Immature natural killer cell (primary cell): ENCODE measurements around the gene GBX1. TPM values are rescaled to one million over a fixed set of nuclear protein-coding genes. Genes with fewer than 3 reads are reported as not detected.

ENCODE experiments used
- DNase-seq, 3 donors: peaks; one replicate each; pipeline ENCODE4 v3.0.0; 2022; ENCODE audit warnings: mixed read lengths in 1 of 3
- H3K27ac Mint-ChIP-seq, 6 donors: one replicate each; pipeline ENCODE4 v1.8.0; 2020; ENCODE audit warnings: mixed read lengths in 6 of 6, mild to moderate bottlenecking in 5 of 6, inconsistent platforms in 4 of 6, moderate library complexity in 3 of 6
- H3K27me3 Mint-ChIP-seq, 3 donors: one replicate each; pipeline ENCODE4 v1.8.0; 2020 to 2021; ENCODE audit warnings: low read depth in 3 of 3, mild to moderate bottlenecking in 3 of 3, mixed read lengths in 3 of 3, moderate library complexity in 3 of 3, inconsistent platforms in 1 of 3
- H3K36me3 Mint-ChIP-seq, 3 donors: one replicate each; pipeline ENCODE4 v1.8.0; 2020; ENCODE audit warnings: mixed read lengths in 3 of 3, inconsistent platforms in 2 of 3, mild to moderate bottlenecking in 2 of 3
- H3K4me1 Mint-ChIP-seq, 2 donors: one replicate each; pipeline ENCODE4 v1.8.0; 2020; ENCODE audit warnings: inconsistent platforms in 2 of 2, mild to moderate bottlenecking in 2 of 2, mixed read lengths in 2 of 2, moderate library complexity in 1 of 2
- H3K4me3 Mint-ChIP-seq, 5 donors: one replicate each; pipeline ENCODE4 v1.8.0; 2020; ENCODE audit warnings: mild to moderate bottlenecking in 5 of 5, mixed read lengths in 5 of 5, inconsistent platforms in 3 of 5, moderate library complexity in 3 of 5
- H3K9me3 Mint-ChIP-seq, 6 donors: one replicate each; pipeline ENCODE4 v1.8.0; 2020; ENCODE audit warnings: mild to moderate bottlenecking in 6 of 6, mixed read lengths in 6 of 6, inconsistent platforms in 4 of 6, moderate library complexity in 3 of 6
- polyA plus RNA-seq, 3 donors: library from polyadenylated mRNA; unstranded; fragments of 300-500 nt; fragmentation: Illumina TruSeq; gene quantifications; one replicate each; pipeline ENCODE4 v1.2.3, GENCODE V29; 2021

Gene GBX1
- not detected for polyA plus RNA-seq

- Mint-ChIP-seq H3K4me3 (peak within 1 kb of the TSS; percentile 44 to 86 (median 74)), H3K36me3 (peaks cover 0 to 2% (median 0%) of the 10 kb centered on the region in 3 donors), H3K27ac (no peak within 1 kb of the TSS), H3K9me3 (no peaks in the 10 kb centered on the region), H3K27me3 (peaks cover 11 to 28% (median 23%) of the 10 kb centered on the region in 3 donors), H3K4me1 (peaks cover 4 to 11% of the 10 kb centered on the region in 2 donors)
- peak in 2 of 3 donors; percentile 12 to 15 for DNase-seq
Measured at GRCh38 chr7:151167197-151167961, at the start of gene GBX1. GBX1 (minus strand) TSS chr7:151167694; CDS start chr7:151167548, 146 bp downstream.

- H3K36me3 Mint-ChIP-seq: peaks cover 38 to 52% (median 38%) of the 10 kb centered on the region in 3 donors
- no peaks in the 10 kb centered on the region for H3K9me3 Mint-ChIP-seq
- DNase-seq: no peak
- H3K4me1 Mint-ChIP-seq: no peaks in the 10 kb centered on the region
- no peak overlapping the region for H3K4me3 Mint-ChIP-seq
- H3K27me3 Mint-ChIP-seq: peaks cover 0 to 3% (median 0%) of the 10 kb centered on the region in 3 donors
- peak overlapping the region in 1 of 6 donors; percentile 55 for H3K27ac Mint-ChIP-seq
Measured at GRCh38 chr7:151215396-151215795, 47.9 kb upstream of the GBX1 start.

- no peak overlapping the region for H3K27ac Mint-ChIP-seq
- peaks cover 32 to 43% (median 33%) of the 10 kb centered on the region in 3 donors for H3K36me3 Mint-ChIP-seq
- no peak overlapping the region for H3K4me3 Mint-ChIP-seq
- H3K9me3 Mint-ChIP-seq: no peaks in the 10 kb centered on the region
- H3K27me3 Mint-ChIP-seq: peaks cover 0 to 3% (median 0%) of the 10 kb centered on the region in 3 donors
- no peak for DNase-seq
- no peaks in the 10 kb centered on the region for H3K4me1 Mint-ChIP-seq
Measured at GRCh38 chr7:151213826-151214225, 46.3 kb upstream of the GBX1 start.

- Mint-ChIP-seq H3K9me3 (no peaks in the 10 kb centered on the region), H3K4me1 (peaks cover 7 to 10% of the 10 kb centered on the region in 2 donors), H3K4me3 (no peak overlapping the region), H3K36me3 (peaks cover 20 to 31% (median 21%) of the 10 kb centered on the region in 3 donors), H3K27me3 (peaks cover 0 to 3% (median 0%) of the 10 kb centered on the region in 3 donors), H3K27ac (peak overlapping the region in 1 of 6 donors; percentile 7)
- DNase-seq: no peak
Measured at GRCh38 chr7:151212626-151213025, 45.1 kb upstream of the GBX1 start.

GRCh38 chr7:151211155-151211772, 43.8 kb upstream of the GBX1 start:
- H3K4me1 Mint-ChIP-seq: peaks cover 21 to 24% of the 10 kb centered on the region in 2 donors
- H3K27me3 Mint-ChIP-seq: peaks cover 0 to 3% (median 0%) of the 10 kb centered on the region in 3 donors
- peaks cover 19 to 28% (median 20%) of the 10 kb centered on the region in 3 donors for H3K36me3 Mint-ChIP-seq
- H3K9me3 Mint-ChIP-seq: no peaks in the 10 kb centered on the region
- no peak overlapping the region for H3K4me3 Mint-ChIP-seq
- no peak for DNase-seq
- H3K27ac Mint-ChIP-seq: peak overlapping the region in 1 of 6 donors; percentile 19

- DNase-seq: no peak
- Mint-ChIP-seq H3K36me3 (peaks cover 11 to 19% (median 14%) of the 10 kb centered on the region in 3 donors), H3K4me3 (no peak within 1 kb of the TSS), H3K9me3 (no peaks in the 10 kb centered on the region), H3K27ac (peak within 1 kb of the TSS in 1 of 6 donors; percentile 50), H3K27me3 (peaks cover 0 to 3% (median 0%) of the 10 kb centered on the region in 3 donors), H3K4me1 (peaks cover 23 to 29% of the 10 kb centered on the region in 2 donors)
Measured at GRCh38 chr7:151210087-151210854, 42.8 kb upstream of the GBX1 start, which contains the start of gene H2BK1. H2BK1 (minus strand) TSS chr7:151210488; CDS start chr7:151210318, 170 bp downstream.

GRCh38 chr7:151209588-151209987, 42.1 kb upstream of the GBX1 start:
- Mint-ChIP-seq H3K27ac (no peak overlapping the region), H3K27me3 (peaks cover 0 to 2% (median 0%) of the 10 kb centered on the region in 3 donors), H3K4me1 (peaks cover 23 to 29% of the 10 kb centered on the region in 2 donors), H3K36me3 (peaks cover 7 to 12% (median 10%) of the 10 kb centered on the region in 3 donors), H3K9me3 (no peaks in the 10 kb centered on the region), H3K4me3 (no peak overlapping the region)
- DNase-seq: no peak

GRCh38 chr7:151208253-151208862, 40.9 kb upstream of the GBX1 start:
- Mint-ChIP-seq H3K36me3 (peaks cover 3 to 6% (median 5%) of the 10 kb centered on the region in 3 donors), H3K27me3 (peaks cover 0 to 5% (median 2%) of the 10 kb centered on the region in 3 donors), H3K9me3 (no peaks in the 10 kb centered on the region), H3K4me1 (peaks cover 23 to 29% of the 10 kb centered on the region in 2 donors), H3K4me3 (no peak overlapping the region), H3K27ac (peak overlapping the region in 1 of 6 donors; percentile 41)
- no peak for DNase-seq

GRCh38 chr7:151207804-151208203, 40.3 kb upstream of the GBX1 start:
- Mint-ChIP-seq H3K4me1 (peaks cover 23 to 29% of the 10 kb centered on the region in 2 donors), H3K4me3 (peak overlapping the region in 2 of 5 donors; percentile 8 to 25), H3K27ac (peak overlapping the region in 4 of 6 donors; percentile 27 to 78 (median 67)), H3K36me3 (peaks cover 0 to 3% (median 0%) of the 10 kb centered on the region in 3 donors), H3K9me3 (no peaks in the 10 kb centered on the region), H3K27me3 (peaks cover 0 to 5% (median 2%) of the 10 kb centered on the region in 3 donors)
- no peak for DNase-seq

GRCh38 chr7:151207315-151207714, 39.8 kb upstream of the GBX1 start:
- Mint-ChIP-seq H3K4me1 (peaks cover 23 to 29% of the 10 kb centered on the region in 2 donors), H3K9me3 (no peaks in the 10 kb centered on the region), H3K27ac (peak overlapping the region in 4 of 6 donors; percentile 27 to 78 (median 67)), H3K4me3 (peak overlapping the region; percentile 8 to 70 (median 56)), H3K36me3 (peaks cover 0 to 3% (median 0%) of the 10 kb centered on the region in 3 donors), H3K27me3 (peaks cover 0 to 4% (median 3%) of the 10 kb centered on the region in 3 donors)
- DNase-seq: peak in 2 of 3 donors; percentile 18 to 19

GRCh38 chr7:151206914-151207313, 39.4 kb upstream of the GBX1 start:
- Mint-ChIP-seq H3K27ac (peak overlapping the region in 5 of 6 donors; percentile 59 to 78 (median 69)), H3K27me3 (peaks cover 0 to 4% (median 3%) of the 10 kb centered on the region in 3 donors), H3K9me3 (no peaks in the 10 kb centered on the region), H3K36me3 (peaks cover 0 to 1% (median 0%) of the 10 kb centered on the region in 3 donors), H3K4me3 (peak overlapping the region; percentile 8 to 70 (median 56)), H3K4me1 (peaks cover 23 to 29% of the 10 kb centered on the region in 2 donors)
- DNase-seq: peak; percentile 10 to 28 (median 22)

GRCh38 chr7:151205730-151206129, 38.2 kb upstream of the GBX1 start:
- peaks cover 23 to 29% of the 10 kb centered on the region in 2 donors for H3K4me1 Mint-ChIP-seq
- no peaks in the 10 kb centered on the region for H3K9me3 Mint-ChIP-seq
- H3K4me3 Mint-ChIP-seq: peak overlapping the region in 3 of 5 donors; percentile 8 to 18 (median 10)
- H3K36me3 Mint-ChIP-seq: no peaks in the 10 kb centered on the region
- peak overlapping the region in 1 of 6 donors; percentile 80 for H3K27ac Mint-ChIP-seq
- DNase-seq: no peak
- H3K27me3 Mint-ChIP-seq: peaks cover 0 to 5% (median 4%) of the 10 kb centered on the region in 3 donors
